ENCODE measurements around the gene MCAM. TPM values are rescaled to one million over a fixed set of nuclear protein-coding genes. Genes with fewer than 3 reads are reported as not detected.

The MCAM gene
- total and polyA plus RNA-seq, 10 donors = 10.3 to 612 (median 38.0) TPM

DNA sequence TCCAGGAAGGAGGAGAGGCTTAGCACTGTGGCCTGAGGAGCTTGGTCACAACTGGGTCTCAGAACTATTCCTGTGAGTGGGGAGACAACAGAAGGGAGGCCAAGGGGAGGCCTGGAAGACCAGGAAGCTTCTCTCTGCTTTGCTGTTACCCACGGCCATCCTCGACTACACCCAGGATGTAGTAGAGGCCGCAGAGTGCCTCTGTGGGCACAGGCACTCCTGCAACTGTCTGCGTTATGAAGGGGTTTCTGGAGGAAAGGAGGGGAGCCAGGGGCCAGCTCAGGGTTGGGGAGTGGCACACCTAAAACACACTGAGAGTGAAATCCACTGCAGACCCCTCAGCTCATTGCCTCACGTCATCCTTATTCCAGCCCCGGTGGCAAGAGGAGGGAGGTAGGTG lies 33.4 kb upstream of the MCAM start:
- intact Hi-C loops (cut with DNase I; ENCODE audit: low total_unique reads) = no loop called here
- Histone ChIP-seq H3K27me3 (replicated peaks in 1 of 7) (peaks cover 0 to 64% (median 0%) of the 10 kb centered on the region in 7 donors), H3K4me1 (no peaks in the 10 kb centered on the region), H3K4me3 (no peak overlapping the region), H3K9me3 (no peaks in the 10 kb centered on the region), H3K27ac (no peak overlapping the region), H3K36me3 (no peaks in the 10 kb centered on the region)
- DNase-seq = peak; percentile 54
- no peak for TF ChIP-seq POLR2A (IDR thresholded peaks at IDR 0.05)
- no peak for TF ChIP-seq POLR2AphosphoS5 (IDR thresholded peaks at IDR 0.05)
- TF ChIP-seq, protein P1, sequence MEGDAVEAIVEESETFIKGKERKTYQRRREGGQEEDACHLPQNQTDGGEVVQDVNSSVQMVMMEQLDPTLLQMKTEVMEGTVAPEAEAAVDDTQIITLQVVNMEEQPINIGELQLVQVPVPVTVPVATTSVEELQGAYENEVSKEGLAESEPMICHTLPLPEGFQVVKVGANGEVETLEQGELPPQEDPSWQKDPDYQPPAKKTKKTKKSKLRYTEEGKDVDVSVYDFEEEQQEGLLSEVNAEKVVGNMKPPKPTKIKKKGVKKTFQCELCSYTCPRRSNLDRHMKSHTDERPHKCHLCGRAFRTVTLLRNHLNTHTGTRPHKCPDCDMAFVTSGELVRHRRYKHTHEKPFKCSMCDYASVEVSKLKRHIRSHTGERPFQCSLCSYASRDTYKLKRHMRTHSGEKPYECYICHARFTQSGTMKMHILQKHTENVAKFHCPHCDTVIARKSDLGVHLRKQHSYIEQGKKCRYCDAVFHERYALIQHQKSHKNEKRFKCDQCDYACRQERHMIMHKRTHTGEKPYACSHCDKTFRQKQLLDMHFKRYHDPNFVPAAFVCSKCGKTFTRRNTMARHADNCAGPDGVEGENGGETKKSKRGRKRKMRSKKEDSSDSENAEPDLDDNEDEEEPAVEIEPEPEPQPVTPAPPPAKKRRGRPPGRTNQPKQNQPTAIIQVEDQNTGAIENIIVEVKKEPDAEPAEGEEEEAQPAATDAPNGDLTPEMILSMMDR (IDR thresholded peaks at IDR 0.05 in 8 of 11, conservative IDR thresholded peaks at IDR 0.05 in 3 of 11) = no peak
- 58 to 71% (median 60%) methylated on average over 6 of the region's 6 CpGs for WGBS, 5 donors

DNA sequence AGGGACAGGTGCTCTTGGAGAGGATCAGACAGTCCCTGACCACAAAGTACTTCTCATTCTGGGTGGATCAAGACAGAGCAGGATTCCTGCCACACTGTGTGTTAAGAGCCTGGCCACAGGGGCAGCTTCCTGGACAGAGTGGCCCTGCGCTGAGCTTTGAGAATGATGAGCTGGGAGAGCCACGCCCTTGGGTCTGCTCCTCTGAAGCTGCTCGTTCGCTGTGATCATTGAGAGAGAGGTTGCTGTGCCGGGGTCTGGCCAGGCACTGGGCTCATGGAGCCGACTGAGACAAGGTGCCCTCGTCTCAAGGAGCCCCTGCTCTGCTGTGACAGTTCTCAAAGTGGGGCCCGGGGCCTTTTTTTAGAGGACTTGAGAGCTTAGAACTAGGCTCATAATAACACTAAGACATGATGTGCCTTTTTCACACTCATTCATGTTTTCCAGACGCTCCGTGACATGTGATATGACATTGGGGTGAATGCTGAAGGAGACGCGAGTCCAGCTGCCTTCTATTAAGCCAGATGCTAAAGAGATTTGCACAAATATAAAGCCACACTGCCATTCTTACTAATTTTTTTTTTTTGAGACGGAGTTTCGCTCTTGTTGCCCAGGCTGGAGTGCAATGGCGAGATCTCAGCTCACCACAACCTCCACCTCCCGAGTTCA lies 31.1 kb upstream of the MCAM start:
- DNase-seq = peak; percentile 52
- Histone ChIP-seq H3K27me3 (replicated peaks in 1 of 7) (peaks cover 0 to 65% (median 0%) of the 10 kb centered on the region in 7 donors), H3K9me3 (no peaks in the 10 kb centered on the region), H3K4me1 (no peaks in the 10 kb centered on the region), H3K4me3 (no peak overlapping the region), H3K27ac (no peak overlapping the region), H3K36me3 (no peaks in the 10 kb centered on the region)
- TF ChIP-seq, protein P1 (IDR thresholded peaks at IDR 0.05 in 8 of 11, conservative IDR thresholded peaks at IDR 0.05 in 3 of 11) = no peak
- TF ChIP-seq POLR2AphosphoS5 (IDR thresholded peaks at IDR 0.05) (no peak), POLR2A (IDR thresholded peaks at IDR 0.05) (no peak)
- 75 to 85% (median 80%) methylated on average over 14 to 16 of the region's 16 CpGs for WGBS, 5 donors
- intact Hi-C loops (cut with DNase I; ENCODE audit: low total_unique reads) = no loop called here

DNA sequence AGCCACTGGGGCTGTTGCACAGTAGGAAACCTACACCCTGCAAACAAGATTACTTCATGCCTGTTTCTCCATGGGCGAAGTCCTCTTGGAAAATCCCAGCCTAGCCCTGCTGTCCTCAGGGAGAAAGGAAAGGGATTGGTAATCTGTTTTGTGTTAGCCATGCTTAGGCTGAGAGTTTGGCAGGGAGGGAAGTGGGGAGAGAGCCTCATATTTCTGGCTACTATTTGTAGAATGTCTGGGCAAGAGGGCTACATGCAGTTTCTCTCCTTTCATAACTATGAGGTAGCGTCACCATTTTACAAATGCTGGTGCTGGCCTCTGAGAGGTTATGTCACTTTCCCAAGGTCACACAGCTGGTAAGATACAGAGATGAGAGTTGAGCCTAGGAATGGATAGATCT lies 30.3 kb upstream of the MCAM start:
- H3K27ac ChIP-seq = no peak overlapping the region
- H3K36me3 ChIP-seq = no peaks in the 10 kb centered on the region
- no peak overlapping the region for H3K4me3 ChIP-seq
- H3K4me1 ChIP-seq = peaks cover 0 to 2% (median under 1%) of the 10 kb centered on the region in 6 donors
- intact Hi-C loops (cut with DNase I; ENCODE audit: low total_unique reads) = no loop called here
- 65 to 83% (median 74%) methylated on average over 2 of the region's 2 CpGs for WGBS, 5 donors
- H3K9me3 ChIP-seq = no peaks in the 10 kb centered on the region
- peaks cover 0 to 65% (median 2%) of the 10 kb centered on the region in 7 donors for H3K27me3 ChIP-seq (replicated peaks in 1 of 7)
- no peak for TF ChIP-seq POLR2A (IDR thresholded peaks at IDR 0.05)
- TF ChIP-seq, protein P1 (IDR thresholded peaks at IDR 0.05 in 8 of 11, conservative IDR thresholded peaks at IDR 0.05 in 3 of 11) = no peak
- TF ChIP-seq POLR2AphosphoS5 (IDR thresholded peaks at IDR 0.05) = no peak
- no peak for DNase-seq

DNA sequence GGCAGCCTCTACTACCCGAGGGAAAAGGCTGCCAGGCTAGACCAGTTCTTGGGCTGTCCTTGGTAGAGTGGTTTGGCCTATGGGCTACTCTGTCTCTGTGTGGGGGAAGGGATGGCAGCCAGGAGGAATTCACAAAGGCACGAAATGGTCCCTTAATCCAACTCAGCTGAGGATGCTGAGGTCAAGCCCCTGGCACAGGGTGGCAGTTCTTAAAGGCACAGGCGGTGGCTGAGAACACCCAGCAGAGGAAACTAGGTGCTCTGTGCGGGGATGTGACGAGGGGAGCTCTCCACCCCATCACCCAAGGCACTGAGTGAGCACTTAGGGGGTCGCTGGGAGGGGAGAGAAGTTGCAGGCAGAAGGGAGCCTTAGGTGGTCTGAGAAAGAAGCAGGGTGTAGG lies 29.7 kb upstream of the MCAM start, which contains the start of gene MFRP:
Gene MFRP (minus strand): TSS at position 101 of the 400 bp plus-strand sequence. CDS start 192 bp downstream, outside the sequence.
- peaks cover 0 to 65% (median 3%) of the 10 kb centered on the region in 7 donors for H3K27me3 ChIP-seq (replicated peaks in 1 of 7)
- peak; percentile 38 for DNase-seq
- H3K27ac ChIP-seq = no peak within 1 kb of the TSS
- peaks cover 1 to 8% (median 7%) of the 10 kb centered on the region in 6 donors for H3K4me1 ChIP-seq
- intact Hi-C loops (cut with DNase I; ENCODE audit: low total_unique reads) = no loop called here
- WGBS, 5 donors = 46 to 85% (median 58%) methylated on average over 5 to 6 of the region's 6 CpGs
- TF ChIP-seq, protein P1 (IDR thresholded peaks at IDR 0.05 in 8 of 11, conservative IDR thresholded peaks at IDR 0.05 in 3 of 11) = no peak
- TF ChIP-seq POLR2AphosphoS5 (IDR thresholded peaks at IDR 0.05) (no peak), POLR2A (IDR thresholded peaks at IDR 0.05) (no peak)
- H3K36me3 ChIP-seq = no peaks in the 10 kb centered on the region
- no peaks in the 10 kb centered on the region for H3K9me3 ChIP-seq
- H3K4me3 ChIP-seq = no peak within 1 kb of the TSS
